Esophagus muscularis mucosa (tissue), 4 donors: ENCODE results near the gene OAT. TPM values are rescaled to one million over a fixed set of nuclear protein-coding genes. Genes with fewer than 3 reads are reported as not detected.

ENCODE experiments used
- DNase-seq: peaks from one replicate; pipeline ENCODE4 v3.0.0-alpha.2; 2017; ENCODE audit errors: extremely low spot score
- H3K27ac ChIP-seq, 4 donors: fragments of 200-600 bp; sonication (generic); replicated peaks in 1 of 4; 1 replicate in 3 of 4; 2 replicates in 1 of 4; pipeline ENCODE4 v1.5.1; 2016 to 2019; ENCODE audit warnings: mild to moderate bottlenecking in 1 of 4
- H3K27me3 ChIP-seq, 4 donors: fragments of 200-600 bp; sonication (generic); one replicate each; pipeline versions ENCODE4 v1.5.1 to v1.6.0; 2016 to 2019
- H3K36me3 ChIP-seq, 4 donors: fragments of 200-600 bp; sonication (generic); one replicate each; pipeline ENCODE4 v1.5.1; 2016 to 2019
- H3K4me1 ChIP-seq, 4 donors: fragments of 200-600 bp; sonication (generic); one replicate each; pipeline ENCODE4 v1.5.1; 2016 to 2019
- H3K4me3 ChIP-seq, 4 donors: fragments of 200-600 bp; sonication (generic); 1 replicate in 2 of 4; 2 replicates in 2 of 4; pipeline ENCODE4 v1.5.1; 2016 to 2019; ENCODE audit warnings: mild to moderate bottlenecking in 4 of 4, moderate library complexity in 1 of 4
- H3K9me3 ChIP-seq, 4 donors: fragments of 200-600 bp; sonication (generic); 1 replicate in 3 of 4; 2 replicates in 1 of 4; pipeline ENCODE4 v1.5.1; 2016 to 2019
- CTCF ChIP-seq, 3 experiments: fragments of 200-600 bp in 2 of 3; fragments of 450-650 bp in 1 of 3; sonication (generic) in 2 of 3; IDR thresholded peaks; one replicate each; pipeline ENCODE4 v1.5.1; 2017 to 2019; ENCODE audit warnings: antibody characterized with exemption in 3 of 3, mild to moderate bottlenecking in 2 of 3, moderate library complexity in 1 of 3
- EP300 ChIP-seq: sonication (generic); formaldehyde crosslinking; IDR thresholded peaks from one replicate; pipeline ENCODE4 v1.6.1; 2017; ENCODE audit warnings: antibody characterized with exemption
- POLR2A ChIP-seq: fragments of 450-650 bp; IDR thresholded peaks from one replicate; pipeline ENCODE4 v1.6.1; 2017; ENCODE audit warnings: antibody characterized with exemption, moderate library complexity, mild to moderate bottlenecking, low read depth
- POLR2AphosphoS5 ChIP-seq, 2 donors: sonication (generic); formaldehyde crosslinking; IDR thresholded peaks; one replicate each; pipeline ENCODE4 v1.6.1; 2017; ENCODE audit warnings: antibody characterized with exemption in 2 of 2
- WGBS: methylation state at CpG from one replicate; pipeline ENCODE4 v1.1.5; 2018; 5-methylcytosine and 5-hydroxymethylcytosine counted together
- intact Hi-C: fragments of 100-400 bp; cut with DNase I; formaldehyde crosslinking; loops from one replicate; pipeline ENCODE4 v1.15.1; 2023
- total RNA-seq, 4 donors: library from RNA; depleted of rRNA; stranded (reverse); fragments of >200 nt; gene quantifications; one replicate each; pipeline versions ENCODE4 v1.1.0 to v1.2.1, GENCODE V29; 2016

The OAT gene
- total RNA-seq, 4 donors from 2014 or later: 98.8 to 169 (median 143) TPM

- TF ChIP-seq POLR2AphosphoS5 (IDR thresholded peaks at IDR 0.05) (no peak), POLR2A (no peak), CTCF (IDR thresholded peaks at IDR 0.05) (no peak), EP300 (no peak)
- H3K27ac ChIP-seq: no peak overlapping the region
- H3K27me3 ChIP-seq: no peaks in the 10 kb centered on the region
- no peaks in the 10 kb centered on the region for H3K9me3 ChIP-seq
- no peak overlapping the region for H3K4me3 ChIP-seq
- DNase-seq: no peak
- H3K4me1 ChIP-seq: peaks cover 0 to 7% (median 3%) of the 10 kb centered on the region in 4 donors
- H3K36me3 ChIP-seq: no peaks in the 10 kb centered on the region
- 88% methylated on average over 10 of the region's 10 CpGs for WGBS
- intact Hi-C loops: loop anchor here (10.0 kb wide), 1 partner anchor 225 kb away; no protein-coding TSS in a partner anchor
Measured at GRCh38 chr10:124379609-124380193, 39.0 kb downstream of the OAT start.

- Histone ChIP-seq H3K9me3 (no peaks in the 10 kb centered on the region), H3K27ac (no peak overlapping the region), H3K27me3 (no peaks in the 10 kb centered on the region), H3K4me3 (no peak overlapping the region), H3K4me1 (peaks cover 0 to under 1% (median 0%) of the 10 kb centered on the region in 4 donors), H3K36me3 (no peaks in the 10 kb centered on the region)
- TF ChIP-seq CTCF (IDR thresholded peaks at IDR 0.05) (no peak), POLR2A (no peak), EP300 (no peak), POLR2AphosphoS5 (IDR thresholded peaks at IDR 0.05) (no peak)
- intact Hi-C loops: no loop called here
- no peak for DNase-seq
- WGBS: 66% methylated on average over 16 of the region's 16 CpGs
Measured at GRCh38 chr10:124378881-124379471, 39.7 kb downstream of the OAT start.

GRCh38 chr10:124378271-124378670, 40.5 kb downstream of the OAT start:
- 94% methylated on average over 7 of the region's 7 CpGs for WGBS

GRCh38 chr10:124377101-124377500, 41.6 kb downstream of the OAT start:
- intact Hi-C loops: no loop called here
- H3K4me3 ChIP-seq: no peak overlapping the region
- TF ChIP-seq POLR2A: no peak
- TF ChIP-seq CTCF (IDR thresholded peaks at IDR 0.05): no peak
- no peak for TF ChIP-seq POLR2AphosphoS5 (IDR thresholded peaks at IDR 0.05)
- TF ChIP-seq EP300: no peak
- no peak for DNase-seq
- H3K9me3 ChIP-seq: no peaks in the 10 kb centered on the region
- H3K36me3 ChIP-seq: no peaks in the 10 kb centered on the region
- no peak overlapping the region for H3K27ac ChIP-seq
- 92% methylated on average over 8 of the region's 8 CpGs for WGBS
- H3K27me3 ChIP-seq: no peaks in the 10 kb centered on the region
- no peaks in the 10 kb centered on the region for H3K4me1 ChIP-seq

More at GRCh38 chr10:124378271-124378670, 40.5 kb downstream of the OAT start:
- no peak for TF ChIP-seq POLR2AphosphoS5 (IDR thresholded peaks at IDR 0.05)
- no peaks in the 10 kb centered on the region for H3K27me3 ChIP-seq
- no peak for DNase-seq
- H3K9me3 ChIP-seq: no peaks in the 10 kb centered on the region
- no peak overlapping the region for H3K4me3 ChIP-seq
- intact Hi-C loops: no loop called here
- H3K27ac ChIP-seq: no peak overlapping the region
- H3K36me3 ChIP-seq: no peaks in the 10 kb centered on the region
- H3K4me1 ChIP-seq: no peaks in the 10 kb centered on the region

- Histone ChIP-seq H3K4me3 (no peak overlapping the region), H3K36me3 (no peaks in the 10 kb centered on the region), H3K4me1 (no peaks in the 10 kb centered on the region), H3K27ac (no peak overlapping the region), H3K27me3 (no peaks in the 10 kb centered on the region), H3K9me3 (no peaks in the 10 kb centered on the region)
- DNase-seq: no peak
- WGBS: 91% methylated on average over 9 of the region's 9 CpGs
- TF ChIP-seq CTCF (IDR thresholded peaks at IDR 0.05): no peak
- no peak for TF ChIP-seq POLR2A
- TF ChIP-seq EP300: no peak
- TF ChIP-seq POLR2AphosphoS5 (IDR thresholded peaks at IDR 0.05): no peak
- intact Hi-C loops: no loop called here
Measured at GRCh38 chr10:124376411-124376810, 42.3 kb downstream of the OAT start.
